HCT116 (cell line): ENCODE data around the gene CILP2. TPM values are rescaled to one million over a fixed set of nuclear protein-coding genes. Genes with fewer than 3 reads are reported as not detected.

ENCODE experiments used
- ATAC-seq: fragments of 200-7000 bp; cut with Tn5 transposase; 2 replicates; pipeline ENCODE4 v1.9.1; 2020; ENCODE audit warnings: mild to moderate bottlenecking, moderate library complexity
- BruUV-seq: library from RNA; stranded (reverse); fragments of 400-500 nt; replicated peaks from 2 replicates; lab custom pipeline; 2021; lab: Mats Ljungman, UMichigan
- CTCF ChIA-PET: fragments of 300-600 bp; sonication (Branson Sonifier 250); formaldehyde crosslinking; loops from one replicate; lab custom pipeline; 2021; ENCODE audit warnings: antibody characterized with exemption; lab: Charles Lee
- POLR2A ChIA-PET: fragments of 300-600, 350-600 bp; sonication (Branson Sonifier 250); formaldehyde crosslinking; loops from one replicate; lab custom pipeline; 2021; ENCODE audit warnings: antibody characterized with exemption; lab: Charles Lee
- RAD21 ChIA-PET, 2 experiments: fragments of 300-600 bp; sonication (Branson Sonifier 250); formaldehyde crosslinking; loops; one replicate each; lab custom pipeline; 2023; ENCODE audit warnings: low total read pairs in 2 of 2; ENCODE audit not compliant: uncharacterized antibody in 2 of 2, unreplicated experiment in 2 of 2, low non-redundant PET in 1 of 2; lab: Charles Lee
- DNase-seq: peaks from one replicate; pipeline ENCODE4 v3.0.0-alpha.2; 2010; ENCODE audit warnings: low read depth, low spot score
- H2AFZ ChIP-seq: fragments of 200-600 bp; shearing (Covaris generic), sonication (generic); 2 replicates; pipeline ENCODE4 v1.6.1; 2017; ENCODE audit warnings: low read depth, mixed run types, mixed read lengths, antibody characterized with exemption, low read length; ENCODE audit not compliant: poor library complexity, severe bottlenecking
- H3K27ac ChIP-seq: 2 replicates; pipeline ENCODE4 v1.5.1; 2012; ENCODE audit warnings: low read depth, low read length
- H3K27me3 ChIP-seq: fragments of 200-600 bp; sonication (generic); 2 replicates; pipeline ENCODE4 v1.6.1; 2016; ENCODE audit warnings: mixed run types, low read length, mixed read lengths; ENCODE audit not compliant: insufficient read depth
- H3K36me3 ChIP-seq, 2 experiments: fragments of 200-500 bp in 1 of 2; fragments of 200-600 bp in 1 of 2; sonication (Bioruptor generic) in 1 of 2; sonication (generic) in 1 of 2; 2 replicates each; pipeline versions ENCODE4 v1.5.1 to v1.6.1; 2014 to 2016; ENCODE audit warnings: low read length in 2 of 2, inconsistent platforms in 1 of 2, mixed read lengths in 1 of 2, mixed run types in 1 of 2; ENCODE audit not compliant: insufficient read depth in 2 of 2, control insufficient read depth in 1 of 2
- H3K4me1 ChIP-seq, 2 experiments: fragments of 200-600 bp in 1 of 2; sonication (generic) in 1 of 2; 2 replicates each; pipeline versions ENCODE4 v1.5.1 to v1.6.1; 2012 to 2017; ENCODE audit warnings: low read length in 2 of 2, inconsistent platforms in 1 of 2, mild to moderate bottlenecking in 1 of 2, mixed read lengths in 1 of 2, mixed run types in 1 of 2, moderate library complexity in 1 of 2; ENCODE audit not compliant: insufficient read depth in 2 of 2, control insufficient read depth in 1 of 2
- H3K4me2 ChIP-seq: fragments of 200-600 bp; sonication (generic); 2 replicates; pipeline ENCODE4 v1.6.1; 2017; ENCODE audit warnings: mixed run types, low read length, mixed read lengths
- H3K4me3 ChIP-seq, 2 experiments: fragments of 200-600 bp in 1 of 2; sonication (generic) in 1 of 2; replicated peaks in 1 of 2; 2 replicates each; pipeline ENCODE4 v1.5.1; 2011 to 2016; ENCODE audit warnings: low read length in 2 of 2, control low read depth in 1 of 2, low read depth in 1 of 2, mild to moderate bottlenecking in 1 of 2, mixed read lengths in 1 of 2, mixed run types in 1 of 2
- H3K79me2 ChIP-seq: fragments of 200-600 bp; sonication (generic); 2 replicates; pipeline ENCODE4 v1.6.1; 2017; ENCODE audit warnings: mild to moderate bottlenecking, mixed run types, low read length, moderate library complexity, mixed read lengths; ENCODE audit not compliant: insufficient read depth
- H3K9ac ChIP-seq: fragments of 200-600 bp; sonication (generic); 2 replicates; pipeline ENCODE4 v1.6.1; 2016; ENCODE audit warnings: low read length, mixed read lengths
- H3K9me2 ChIP-seq: fragments of 200-600 bp; sonication (generic), shearing (Covaris generic); 2 replicates; pipeline ENCODE4 v1.6.1; 2017; ENCODE audit warnings: mixed run types, mild to moderate bottlenecking, moderate library complexity; ENCODE audit not compliant: insufficient read depth
- H3K9me3 ChIP-seq, 2 experiments: fragments of 200-500 bp in 1 of 2; fragments of 200-600 bp in 1 of 2; sonication (Bioruptor generic) in 1 of 2; sonication (generic) in 1 of 2; 2 replicates each; pipeline ENCODE4 v1.6.1; 2014 to 2017; ENCODE audit warnings: low read length in 2 of 2, mixed read lengths in 2 of 2, inconsistent platforms in 1 of 2, low read depth in 1 of 2, mild to moderate bottlenecking in 1 of 2, mixed run types in 1 of 2, moderate library complexity in 1 of 2; ENCODE audit not compliant: control insufficient read depth in 1 of 2, insufficient read depth in 1 of 2
- H4K20me1 ChIP-seq: fragments of 200-600 bp; sonication (generic), shearing (Covaris generic); 2 replicates; pipeline ENCODE4 v1.6.1; 2017; ENCODE audit warnings: mixed run types, mild to moderate bottlenecking, moderate library complexity; ENCODE audit not compliant: insufficient read depth
- CBX3 ChIP-seq: IDR thresholded peaks from 2 replicates; pipeline ENCODE4 v1.6.1; 2012; ENCODE audit warnings: low read depth
- EGR1 ChIP-seq: IDR thresholded peaks from 2 replicates; pipeline ENCODE4 v1.6.1; 2012; ENCODE audit warnings: low read depth
- POLR2A ChIP-seq: IDR thresholded peaks from 2 replicates; pipeline ENCODE4 v1.7.0; 2011; ENCODE audit warnings: borderline replicate concordance; ENCODE audit not compliant: insufficient read depth, insufficient read length; ENCODE audit errors: extremely low read depth
- RAD21 ChIP-seq: IDR thresholded peaks from 2 replicates; pipeline ENCODE4 v1.6.1; 2012; ENCODE audit warnings: low read depth, mild to moderate bottlenecking
- SIN3A ChIP-seq: IDR thresholded peaks from 2 replicates; pipeline ENCODE4 v1.6.1; 2012; ENCODE audit warnings: low read depth
- SRF ChIP-seq: IDR thresholded peaks from 2 replicates; pipeline ENCODE4 v1.6.1; 2012; ENCODE audit warnings: low read depth
- TCF7L2 ChIP-seq: IDR thresholded peaks from 2 replicates; pipeline ENCODE4 v1.7.0; 2011; ENCODE audit warnings: borderline replicate concordance, inconsistent platforms; ENCODE audit not compliant: insufficient read depth, insufficient read length; ENCODE audit errors: extremely low read depth
- YY1 ChIP-seq: IDR thresholded peaks from 2 replicates; pipeline ENCODE4 v1.6.1; 2011; ENCODE audit warnings: low read length, low read depth, moderate library complexity, mild to moderate bottlenecking; ENCODE audit not compliant: insufficient replicate concordance; ENCODE audit errors: extremely low read depth
- intact Hi-C: fragments of 100-400 bp; cut with micrococcal nuclease; formaldehyde crosslinking; loops from 2 replicates; pipeline ENCODE4 v1.10.0; 2022
- total RNA-seq: library from RNA; stranded (reverse); gene quantifications from one replicate; pipeline ENCODE4 v1.2.1, GENCODE V29; 2021; ENCODE audit not compliant: unreplicated experiment
- TF ChIP-seq, protein P1 (sequence below): IDR thresholded peaks from 2 replicates; pipeline ENCODE4 v1.6.1; 2012
- TF ChIP-seq, protein P2 (sequence below): IDR thresholded peaks from 2 replicates; pipeline ENCODE4 v1.6.1; 2012; ENCODE audit warnings: low read depth
- TF ChIP-seq, protein P3 (sequence below): IDR thresholded peaks from 2 replicates; pipeline ENCODE4 v1.6.1; 2012
- TF ChIP-seq, protein P4 (sequence below): IDR thresholded peaks from 2 replicates; pipeline ENCODE4 v1.6.1; 2011; ENCODE audit warnings: mild to moderate bottlenecking, low read length, moderate library complexity; ENCODE audit not compliant: insufficient replicate concordance; ENCODE audit errors: extremely low read depth

The CILP2 gene
- total RNA-seq, 1 experiment from 2014 or later, result 13.1 TPM

DNA sequence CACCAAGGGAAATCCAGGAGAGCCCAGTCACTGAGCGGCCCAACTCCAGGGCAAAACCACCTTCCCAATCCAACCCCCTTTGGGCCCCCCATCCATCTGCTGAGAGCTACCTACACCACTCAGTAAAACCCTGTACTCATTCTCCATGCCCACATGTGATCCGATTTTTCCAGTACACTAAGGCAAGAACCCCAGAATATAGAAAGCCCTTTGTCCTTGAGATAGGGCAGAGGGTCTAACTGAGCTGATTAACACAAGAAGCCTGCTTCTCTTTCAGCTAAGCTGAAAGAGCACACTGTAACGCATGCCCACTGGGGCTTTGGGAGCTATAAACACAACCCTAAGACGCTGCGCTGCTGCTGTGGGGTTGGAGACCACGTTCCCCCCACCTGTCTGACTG is 44.4 kb downstream of the CILP2 start:
- no peak for ATAC-seq

More for the DNA sequence above, 44.4 kb downstream of the CILP2 start:
- POLR2A ChIA-PET, result no interaction called here
- Histone ChIP-seq H4K20me1 (no peaks in the 10 kb centered on the region), H3K27me3 (no peaks in the 10 kb centered on the region), H3K4me1 (peaks cover 0 to under 1% of the 10 kb centered on the region in 2 experiments; a peak in 1 of 4 replicates), H3K36me3 (no peaks in the 10 kb centered on the region), H3K79me2 (no peaks in the 10 kb centered on the region), H3K9me2 (no peaks in the 10 kb centered on the region), H3K4me3 (no peak overlapping the region)
- DNase-seq, result no peak
- CTCF ChIA-PET, result no interaction called here
- TF ChIP-seq, protein P1, sequence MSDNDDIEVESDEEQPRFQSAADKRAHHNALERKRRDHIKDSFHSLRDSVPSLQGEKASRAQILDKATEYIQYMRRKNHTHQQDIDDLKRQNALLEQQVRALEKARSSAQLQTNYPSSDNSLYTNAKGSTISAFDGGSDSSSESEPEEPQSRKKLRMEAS, result no peak
- TF ChIP-seq TCF7L2, result no peak
- TF ChIP-seq POLR2A, result no peak
- no peak for TF ChIP-seq CBX3
- no peak for TF ChIP-seq YY1
- TF ChIP-seq, protein P2, sequence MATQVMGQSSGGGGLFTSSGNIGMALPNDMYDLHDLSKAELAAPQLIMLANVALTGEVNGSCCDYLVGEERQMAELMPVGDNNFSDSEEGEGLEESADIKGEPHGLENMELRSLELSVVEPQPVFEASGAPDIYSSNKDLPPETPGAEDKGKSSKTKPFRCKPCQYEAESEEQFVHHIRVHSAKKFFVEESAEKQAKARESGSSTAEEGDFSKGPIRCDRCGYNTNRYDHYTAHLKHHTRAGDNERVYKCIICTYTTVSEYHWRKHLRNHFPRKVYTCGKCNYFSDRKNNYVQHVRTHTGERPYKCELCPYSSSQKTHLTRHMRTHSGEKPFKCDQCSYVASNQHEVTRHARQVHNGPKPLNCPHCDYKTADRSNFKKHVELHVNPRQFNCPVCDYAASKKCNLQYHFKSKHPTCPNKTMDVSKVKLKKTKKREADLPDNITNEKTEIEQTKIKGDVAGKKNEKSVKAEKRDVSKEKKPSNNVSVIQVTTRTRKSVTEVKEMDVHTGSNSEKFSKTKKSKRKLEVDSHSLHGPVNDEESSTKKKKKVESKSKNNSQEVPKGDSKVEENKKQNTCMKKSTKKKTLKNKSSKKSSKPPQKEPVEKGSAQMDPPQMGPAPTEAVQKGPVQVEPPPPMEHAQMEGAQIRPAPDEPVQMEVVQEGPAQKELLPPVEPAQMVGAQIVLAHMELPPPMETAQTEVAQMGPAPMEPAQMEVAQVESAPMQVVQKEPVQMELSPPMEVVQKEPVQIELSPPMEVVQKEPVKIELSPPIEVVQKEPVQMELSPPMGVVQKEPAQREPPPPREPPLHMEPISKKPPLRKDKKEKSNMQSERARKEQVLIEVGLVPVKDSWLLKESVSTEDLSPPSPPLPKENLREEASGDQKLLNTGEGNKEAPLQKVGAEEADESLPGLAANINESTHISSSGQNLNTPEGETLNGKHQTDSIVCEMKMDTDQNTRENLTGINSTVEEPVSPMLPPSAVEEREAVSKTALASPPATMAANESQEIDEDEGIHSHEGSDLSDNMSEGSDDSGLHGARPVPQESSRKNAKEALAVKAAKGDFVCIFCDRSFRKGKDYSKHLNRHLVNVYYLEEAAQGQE, result no peak
- TF ChIP-seq SIN3A, result no peak
- TF ChIP-seq, protein P3, sequence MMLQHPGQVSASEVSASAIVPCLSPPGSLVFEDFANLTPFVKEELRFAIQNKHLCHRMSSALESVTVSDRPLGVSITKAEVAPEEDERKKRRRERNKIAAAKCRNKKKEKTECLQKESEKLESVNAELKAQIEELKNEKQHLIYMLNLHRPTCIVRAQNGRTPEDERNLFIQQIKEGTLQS, result no peak
- TF ChIP-seq, protein P4, sequence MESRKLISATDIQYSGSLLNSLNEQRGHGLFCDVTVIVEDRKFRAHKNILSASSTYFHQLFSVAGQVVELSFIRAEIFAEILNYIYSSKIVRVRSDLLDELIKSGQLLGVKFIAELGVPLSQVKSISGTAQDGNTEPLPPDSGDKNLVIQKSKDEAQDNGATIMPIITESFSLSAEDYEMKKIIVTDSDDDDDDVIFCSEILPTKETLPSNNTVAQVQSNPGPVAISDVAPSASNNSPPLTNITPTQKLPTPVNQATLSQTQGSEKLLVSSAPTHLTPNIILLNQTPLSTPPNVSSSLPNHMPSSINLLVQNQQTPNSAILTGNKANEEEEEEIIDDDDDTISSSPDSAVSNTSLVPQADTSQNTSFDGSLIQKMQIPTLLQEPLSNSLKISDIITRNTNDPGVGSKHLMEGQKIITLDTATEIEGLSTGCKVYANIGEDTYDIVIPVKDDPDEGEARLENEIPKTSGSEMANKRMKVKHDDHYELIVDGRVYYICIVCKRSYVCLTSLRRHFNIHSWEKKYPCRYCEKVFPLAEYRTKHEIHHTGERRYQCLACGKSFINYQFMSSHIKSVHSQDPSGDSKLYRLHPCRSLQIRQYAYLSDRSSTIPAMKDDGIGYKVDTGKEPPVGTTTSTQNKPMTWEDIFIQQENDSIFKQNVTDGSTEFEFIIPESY, result no peak
- no peak for TF ChIP-seq EGR1
- TF ChIP-seq SRF, result no peak
- TF ChIP-seq RAD21, result no peak
- TF ChIP-seq, all 23 proteins: peak for 0
- intact Hi-C loops, result no loop called here
- BruUV-seq, result no TSS peak
- Histone ChIP-seq H2AFZ (no peak overlapping the region), H3K9me3 (no peaks in the 10 kb centered on the region), H3K27ac (no peak overlapping the region), H3K9ac (no peak overlapping the region), H3K4me2 (no peak overlapping the region)
- RAD21 ChIA-PET, result no interaction called here
